HG03066 (cell line): ENCODE results near the gene SH3BGRL.

Experiments
- ATAC-seq: cut with Tn5 transposase; IDR thresholded peaks from one replicate; pipeline ENCODE4 v1.9.1; 2021; ENCODE audit warnings: low read depth; ENCODE audit not compliant: unreplicated experiment

The SH3BGRL gene

GRCh38 chrX:81201671-81202455 lies at the start of gene SH3BGRL, which contains the start of gene HMGN5:
TSS of gene SH3BGRL (plus strand) at chrX:81202102. CDS start at chrX:81202201, 99 bp downstream.
TSS of gene HMGN5 (minus strand) at chrX:81201913. CDS start at chrX:81121549, 80,364 bp downstream.
- peak; percentile 95 for ATAC-seq

DNA sequence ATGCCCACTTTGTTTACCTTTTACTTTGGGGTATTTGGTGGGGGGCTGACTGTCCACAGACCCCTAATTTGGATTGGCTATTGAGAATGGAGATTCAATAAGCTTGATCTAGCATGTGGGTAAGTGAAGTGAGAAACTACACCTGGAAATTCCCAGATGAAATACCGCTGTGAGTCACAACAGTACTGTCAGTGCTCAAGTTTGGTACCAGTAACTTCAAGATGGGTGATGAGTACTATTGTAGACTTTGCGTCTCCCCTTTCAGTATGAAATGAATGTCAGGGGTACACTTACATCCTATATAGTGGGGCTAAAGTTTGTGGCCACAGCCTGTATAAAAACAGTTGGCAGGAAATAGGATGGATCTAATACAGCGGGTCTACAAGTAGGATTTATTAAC lies 33.5 kb upstream of the SH3BGRL start:
- no peak for ATAC-seq

GRCh38 chrX:81174286-81174685 lies 27.6 kb upstream of the SH3BGRL start:
- ATAC-seq: no peak

DNA sequence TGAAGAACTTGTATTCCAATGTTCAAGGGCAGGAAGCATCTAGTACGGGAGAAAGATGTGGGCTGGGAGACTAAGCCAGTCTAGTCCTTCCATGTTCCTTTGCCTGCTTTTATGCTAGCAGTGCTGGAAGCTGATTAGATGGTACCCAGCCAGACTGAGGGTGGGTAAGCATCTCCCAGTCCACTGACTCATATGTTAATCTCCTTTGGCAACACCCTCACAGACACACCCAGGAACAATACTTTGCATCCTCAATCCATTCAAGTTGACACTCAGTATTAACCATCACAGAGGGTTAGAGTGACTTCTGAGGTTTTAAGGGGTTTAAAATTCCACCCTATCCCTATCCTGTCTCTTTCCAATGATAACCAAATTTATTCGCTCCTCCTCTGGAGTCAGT lies 6.6 kb upstream of the SH3BGRL start:
- ATAC-seq: no peak

DNA sequence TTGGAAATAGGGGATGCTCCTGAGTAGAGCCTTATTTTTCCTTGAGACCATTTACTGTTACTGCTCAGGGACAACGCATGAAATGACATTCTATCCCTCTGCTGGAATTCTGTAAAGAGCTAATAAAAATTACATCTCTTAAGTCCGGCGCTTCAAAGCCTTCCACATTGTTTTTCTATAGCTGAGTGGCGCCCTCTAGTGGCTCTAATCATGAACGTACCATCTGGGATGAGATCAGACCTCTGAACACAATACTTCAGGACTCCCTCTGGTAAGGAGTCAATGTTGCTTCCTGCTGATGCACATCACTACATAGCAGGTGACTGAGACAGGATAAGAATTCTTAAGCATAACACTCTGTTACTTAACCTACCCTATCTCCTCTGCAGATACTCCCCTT lies 6.2 kb upstream of the SH3BGRL start:
- ATAC-seq: peak; percentile 89

- no peak for ATAC-seq
These were observed 831 bp upstream of the SH3BGRL start for GRCh38 chrX:81201071-81201470.

GRCh38 chrX:81202456-81202819 lies 536 bp downstream of the SH3BGRL start:
- peak; percentile 29 for ATAC-seq

DNA sequence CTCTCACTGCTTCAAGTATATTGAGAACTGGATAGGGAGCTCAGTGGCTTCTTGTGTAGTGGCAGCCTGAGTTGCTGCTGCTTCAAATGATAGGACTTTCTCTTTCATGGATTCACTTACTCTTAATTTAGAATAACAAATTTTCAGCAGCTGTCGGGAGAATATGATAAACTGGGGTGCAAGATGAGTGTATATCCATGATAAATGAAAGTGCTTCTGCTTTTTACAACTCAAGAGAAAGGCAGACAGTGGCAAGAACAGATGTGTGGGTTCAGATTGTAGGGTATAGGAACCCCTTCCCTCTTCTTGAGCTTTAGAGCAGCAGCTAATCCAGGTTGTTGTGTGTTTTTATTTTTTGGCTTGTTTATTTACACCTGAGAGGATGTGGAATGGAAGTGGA lies 1.0 kb downstream of the SH3BGRL start:
- no peak for ATAC-seq

- ATAC-seq: no peak
These were observed 3.6 kb downstream of the SH3BGRL start for GRCh38 chrX:81205551-81205950.

DNA sequence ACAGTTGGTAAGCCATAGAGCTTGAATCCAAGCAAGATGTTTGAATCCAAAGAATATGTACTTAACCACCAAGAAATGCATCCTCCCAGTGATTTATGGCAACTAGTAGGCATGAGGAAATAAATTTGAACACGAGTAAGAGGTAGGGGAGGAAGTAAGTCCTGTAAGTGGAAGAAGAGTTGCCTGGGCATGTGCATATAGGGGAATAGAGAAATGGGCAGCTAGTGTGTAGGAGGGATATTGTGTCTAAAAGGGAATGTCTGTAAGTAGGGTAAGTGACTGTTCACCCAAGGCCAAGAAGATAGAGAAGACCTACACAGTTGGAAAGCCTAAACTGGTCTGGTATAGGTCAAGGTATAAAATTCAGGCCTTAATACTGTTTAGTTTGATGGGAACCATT lies 4.6 kb downstream of the SH3BGRL start:
- ATAC-seq: no peak

DNA sequence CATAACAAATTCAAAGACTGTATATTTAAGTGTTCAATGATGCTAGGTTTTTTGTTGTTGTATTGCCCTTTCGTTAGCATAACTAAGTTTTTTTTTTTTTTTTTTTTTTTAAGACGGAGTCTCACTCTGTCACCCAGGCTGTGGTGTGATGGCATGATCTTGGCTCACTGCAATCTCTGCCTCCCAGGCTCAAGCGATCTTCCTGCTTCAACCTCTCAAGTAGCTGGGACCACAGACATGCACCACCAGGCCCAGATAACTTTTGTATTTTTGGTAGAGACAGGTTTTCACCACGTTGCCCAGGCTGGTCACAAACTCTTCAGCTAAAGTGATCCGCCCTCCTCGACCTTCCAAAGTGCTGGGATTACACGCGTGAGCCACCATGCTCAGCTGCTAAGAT lies 7.0 kb downstream of the SH3BGRL start:
- no peak for ATAC-seq

GRCh38 chrX:81215685-81216084 lies 13.8 kb downstream of the SH3BGRL start:
- no peak for ATAC-seq

DNA sequence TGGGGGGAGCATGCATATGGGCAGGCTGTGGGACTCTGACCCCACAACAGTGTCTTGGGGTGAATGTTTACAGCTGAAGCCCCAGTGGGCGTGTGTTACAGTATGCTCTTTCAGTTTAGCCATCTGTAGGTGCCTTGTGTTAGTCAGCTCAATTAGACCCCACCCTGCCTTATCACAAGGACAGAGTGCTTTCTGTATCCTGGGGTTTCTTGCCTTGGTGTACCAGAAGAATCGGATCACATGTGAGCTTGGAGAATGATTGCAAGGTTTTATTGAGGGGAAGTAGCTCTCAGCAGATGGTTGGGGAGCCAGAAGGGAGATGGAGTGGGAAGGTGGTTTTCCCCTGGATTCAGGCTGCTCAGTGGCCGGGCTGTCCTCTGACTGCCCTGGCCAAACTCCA lies 27.3 kb downstream of the SH3BGRL start:
- no peak for ATAC-seq

DNA sequence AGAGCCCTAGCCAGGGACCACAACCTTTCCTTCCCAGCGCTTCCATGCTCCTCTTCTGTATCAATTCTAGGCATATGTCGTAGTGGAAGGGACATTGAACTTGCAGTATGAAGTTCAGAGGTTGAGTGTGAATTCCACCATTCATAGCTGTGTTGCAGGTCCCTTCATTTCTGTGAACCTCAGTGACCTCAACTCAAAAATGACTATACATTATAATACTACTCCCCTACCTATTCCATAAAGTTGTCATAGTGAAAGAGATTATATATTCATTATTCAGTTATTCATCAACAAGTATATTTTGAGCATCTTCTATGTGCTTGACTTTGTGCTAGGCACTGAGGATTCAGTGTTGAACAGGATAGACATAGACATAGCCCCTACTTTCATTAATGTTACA lies 28.0 kb downstream of the SH3BGRL start:
- no peak for ATAC-seq

DNA sequence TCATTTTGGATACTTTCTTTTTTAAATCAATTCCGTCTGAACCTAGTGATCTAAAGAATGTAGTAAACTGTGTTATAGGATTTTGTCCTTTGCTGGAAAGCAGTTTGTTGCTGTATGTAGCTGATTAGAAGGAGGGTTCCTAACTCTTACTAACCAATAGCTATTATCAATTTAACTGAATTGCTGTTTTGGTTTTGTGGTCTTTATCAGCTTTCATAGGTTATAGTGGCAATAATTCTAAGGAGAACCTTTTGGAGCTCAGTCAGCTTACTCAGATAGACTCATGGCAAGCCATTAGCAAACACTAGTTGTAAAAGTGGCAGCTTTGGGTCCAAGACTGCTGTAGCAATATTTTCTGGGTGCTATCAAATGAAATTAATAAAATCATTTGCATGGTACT lies 29.6 kb downstream of the SH3BGRL start:
- ATAC-seq: no peak

DNA sequence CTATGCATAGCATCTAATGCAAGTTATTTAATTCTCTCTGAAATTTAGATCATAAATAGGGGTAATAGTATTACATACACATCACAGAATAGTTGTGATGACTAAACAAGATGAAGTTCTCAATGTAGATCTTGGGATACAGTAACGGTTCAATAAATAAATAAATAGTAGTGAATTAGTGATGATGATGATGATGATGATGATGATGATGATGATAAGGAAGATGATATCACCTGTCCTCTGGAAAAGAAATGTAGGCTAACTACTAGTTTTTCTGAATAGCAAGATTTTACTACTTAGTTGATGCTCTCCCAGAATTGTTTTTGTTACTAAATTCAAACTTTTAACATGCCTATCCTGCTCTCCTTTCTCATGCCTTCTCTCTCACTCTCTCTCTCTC lies 30.3 kb downstream of the SH3BGRL start:
- ATAC-seq: no peak

- no peak for ATAC-seq
These were observed 35.6 kb downstream of the SH3BGRL start for GRCh38 chrX:81237516-81237915.

GRCh38 chrX:81238166-81238565 lies 36.3 kb downstream of the SH3BGRL start:
- no peak for ATAC-seq

- ATAC-seq: no peak
These were observed 38.9 kb downstream of the SH3BGRL start for GRCh38 chrX:81240701-81241331.

DNA sequence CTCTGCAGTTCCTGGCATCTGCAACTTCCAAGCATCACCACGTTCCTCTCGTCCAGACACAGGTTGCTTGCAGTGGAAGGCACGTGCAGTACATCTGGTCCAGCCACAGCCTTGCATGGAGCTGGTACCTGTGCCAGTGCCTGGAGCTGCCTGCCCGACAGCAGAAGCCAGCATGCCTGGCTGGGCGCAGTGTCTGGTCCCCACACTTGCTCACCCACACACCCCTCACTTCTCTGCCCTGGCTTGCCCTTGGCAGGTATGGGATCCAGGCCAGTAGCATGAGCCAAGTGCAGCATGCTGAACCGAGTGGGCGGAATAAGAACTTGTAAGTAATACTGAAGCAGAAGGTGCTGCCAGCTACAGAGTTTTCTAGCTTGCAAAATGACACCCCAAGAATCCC lies 39.9 kb downstream of the SH3BGRL start:
- ATAC-seq: no peak

DNA sequence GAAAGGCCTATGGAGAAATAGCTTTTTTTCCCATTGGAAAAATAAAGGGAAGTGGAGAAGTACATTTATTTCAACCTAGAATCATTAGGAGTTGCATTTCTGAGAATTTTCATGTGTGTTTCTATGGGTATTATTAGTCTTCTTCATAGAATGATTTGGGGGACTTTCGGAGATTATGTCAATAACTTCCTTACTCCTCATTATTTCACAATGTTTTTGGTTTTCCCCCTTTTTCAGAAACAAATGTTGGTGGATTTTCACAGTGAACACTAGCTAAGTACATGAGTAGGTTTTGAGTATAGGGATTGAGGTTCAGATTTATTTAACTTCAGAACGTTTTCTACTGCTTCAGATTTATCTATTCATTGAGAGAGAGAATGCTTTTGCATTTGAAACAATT lies 54.0 kb downstream of the SH3BGRL start:
- ATAC-seq: no peak

GRCh38 chrX:81257817-81258216 lies 55.9 kb downstream of the SH3BGRL start:
- ATAC-seq: no peak
